GM04503 (cell line): ENCODE results near the gene LIMS3.
"Not testable (repeated sequence)": the region's sequence is repeated elsewhere in the genome, so short reads cannot be mapped to it uniquely, and the experiment has no call there.

ENCODE experiments used
- DNase-seq: peaks from one replicate; pipeline ENCODE4 v3.0.0-alpha.2; 2012; ENCODE audit warnings: low read depth

LIMS3 gene

GRCh38 chr2:109924481-109924880, 26.0 kb downstream of the LIMS3 start:
- not testable (repeated sequence) for DNase-seq

DNA sequence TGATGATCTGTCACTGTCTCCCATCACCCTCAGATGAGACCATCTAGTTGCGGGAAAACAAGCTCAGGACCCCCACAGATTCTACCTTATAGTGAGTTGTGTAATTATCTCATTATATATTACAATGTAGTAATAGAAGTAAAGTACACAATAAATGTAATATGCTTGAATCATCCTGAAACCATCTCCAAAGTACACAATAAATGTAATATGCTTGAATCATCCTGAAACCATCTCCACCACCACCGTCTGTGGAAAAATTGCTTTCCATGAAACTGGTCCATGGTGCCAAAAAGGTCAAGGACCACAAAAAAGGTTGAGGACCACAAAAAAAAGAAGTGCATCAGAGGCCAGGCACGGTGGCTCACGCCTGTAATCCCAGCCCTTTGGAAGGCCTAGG, 29.3 kb downstream of the LIMS3 start:
- DNase-seq: not testable (repeated sequence)

DNA sequence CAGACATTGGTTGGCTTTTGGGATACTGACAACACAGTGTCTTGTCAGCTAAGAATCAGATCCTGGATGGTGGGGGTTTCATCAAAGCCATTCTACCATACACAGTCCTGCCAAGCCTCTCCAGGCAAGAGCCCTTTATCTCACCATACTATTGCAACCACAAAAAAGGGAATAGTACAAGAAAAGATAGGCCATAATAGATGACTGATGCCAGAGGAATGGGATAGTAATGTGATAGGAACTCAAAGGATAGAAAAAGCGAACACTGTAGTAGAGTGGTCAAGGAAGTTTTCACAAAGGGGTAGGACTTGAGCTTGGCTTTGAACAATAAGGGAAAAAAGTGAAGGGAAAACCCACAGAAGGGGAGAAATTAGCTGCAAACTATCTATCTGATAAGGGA, 30.7 kb downstream of the LIMS3 start:
- DNase-seq: not testable (repeated sequence)

DNA sequence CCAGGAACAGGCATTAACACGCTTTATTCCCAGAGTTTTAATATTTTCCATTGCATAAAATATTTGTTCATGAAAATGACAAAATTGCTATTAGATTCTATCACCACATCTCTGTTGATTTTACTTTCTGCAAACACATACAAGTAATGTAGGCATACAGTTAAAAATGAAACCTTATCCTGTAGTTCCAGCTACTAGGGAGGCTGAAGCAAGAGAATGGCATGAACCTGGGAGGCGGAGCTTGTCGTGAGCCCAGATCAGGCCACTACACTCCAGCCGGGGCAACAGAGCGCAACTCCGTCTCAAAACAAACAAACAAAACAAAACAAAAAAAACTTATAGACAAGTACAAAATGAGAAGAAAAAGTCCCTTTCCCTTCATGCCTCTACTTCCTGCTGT, 38.0 kb downstream of the LIMS3 start:
- not testable (repeated sequence) for DNase-seq

DNA sequence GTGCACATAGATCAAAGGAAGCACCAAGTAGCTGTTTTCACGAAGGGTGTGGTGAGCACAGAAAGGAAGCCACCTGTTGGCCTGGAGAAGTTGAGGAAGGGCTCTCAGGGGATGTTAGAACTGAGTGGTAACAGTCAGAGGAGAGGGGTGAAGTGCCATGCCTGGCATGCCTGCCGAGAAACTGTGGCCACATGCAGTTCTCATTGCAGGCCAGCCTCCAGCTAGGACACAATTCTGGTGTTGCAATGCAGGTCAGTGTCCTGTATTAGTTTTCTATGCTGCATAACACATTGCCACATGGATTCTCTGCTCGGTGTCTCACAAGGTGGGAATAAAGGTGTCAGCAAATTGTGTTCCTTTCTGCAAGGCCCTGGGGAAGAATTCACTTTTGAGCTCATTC, 46.9 kb downstream of the LIMS3 start:
- not testable (repeated sequence) for DNase-seq

DNA sequence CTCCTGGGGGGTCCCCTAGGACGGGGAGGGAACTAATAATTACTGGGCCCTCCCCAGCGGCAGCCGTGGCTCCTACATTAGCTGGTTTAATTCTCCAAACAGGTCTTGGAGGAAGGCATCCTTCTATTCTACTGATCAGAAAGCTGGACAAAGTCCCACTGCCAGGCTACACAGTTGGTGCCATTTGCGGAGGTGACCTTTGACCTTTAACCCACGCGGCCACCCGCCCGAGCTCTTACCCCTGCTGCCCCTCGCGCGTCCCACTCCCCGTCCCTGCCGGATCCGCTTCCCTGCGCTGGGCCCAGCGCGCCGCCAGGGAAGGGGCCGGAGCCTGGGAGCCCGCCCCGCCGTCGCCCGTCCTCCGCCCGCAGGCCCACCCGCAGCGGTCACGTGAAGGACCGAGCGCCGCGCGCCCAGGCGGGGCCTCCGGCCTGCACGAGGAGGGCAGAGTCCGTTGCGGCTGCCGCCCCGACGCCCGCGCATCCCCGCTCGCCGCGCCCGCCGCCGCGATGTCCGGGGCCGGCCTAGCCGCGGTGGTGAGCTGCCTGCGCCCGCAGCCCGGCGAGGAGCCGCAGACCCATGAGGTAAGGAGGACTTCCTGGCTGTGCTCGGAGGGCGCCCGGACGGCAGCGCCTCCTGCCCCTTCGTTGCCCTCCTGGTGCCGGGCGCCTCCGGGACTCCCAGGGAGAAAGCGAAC, 48.9 kb downstream of the LIMS3 start:
- DNase-seq: not testable (repeated sequence)

DNA sequence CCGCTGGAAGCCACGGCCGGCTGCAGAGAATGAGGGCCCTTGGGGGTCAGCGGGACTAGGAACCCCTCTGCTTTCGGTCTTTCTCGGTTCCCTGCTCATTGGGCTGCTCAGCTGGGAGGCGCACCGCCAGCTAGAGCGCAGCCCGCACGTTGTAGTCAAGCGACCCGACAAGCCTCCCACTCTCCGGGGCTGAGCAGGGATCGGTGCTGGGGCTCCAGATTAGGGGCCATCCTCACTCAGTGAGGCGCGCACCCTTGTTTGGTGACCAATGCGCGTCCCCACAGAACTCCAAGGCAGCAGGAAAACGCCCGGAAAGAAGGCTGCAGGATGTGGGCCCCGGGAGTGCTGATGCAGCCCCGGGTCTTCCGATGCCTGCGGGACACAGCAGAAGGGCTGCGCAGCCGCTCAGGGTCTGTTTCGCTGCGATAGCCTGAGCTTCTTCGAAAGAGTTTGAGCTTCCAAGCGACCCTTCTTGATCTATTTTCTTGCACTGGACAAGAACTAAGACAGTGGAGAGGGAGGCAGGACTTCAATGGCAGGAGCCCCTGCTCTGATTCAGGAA, 49.6 kb downstream of the LIMS3 start:
- DNase-seq: not testable (repeated sequence)

DNA sequence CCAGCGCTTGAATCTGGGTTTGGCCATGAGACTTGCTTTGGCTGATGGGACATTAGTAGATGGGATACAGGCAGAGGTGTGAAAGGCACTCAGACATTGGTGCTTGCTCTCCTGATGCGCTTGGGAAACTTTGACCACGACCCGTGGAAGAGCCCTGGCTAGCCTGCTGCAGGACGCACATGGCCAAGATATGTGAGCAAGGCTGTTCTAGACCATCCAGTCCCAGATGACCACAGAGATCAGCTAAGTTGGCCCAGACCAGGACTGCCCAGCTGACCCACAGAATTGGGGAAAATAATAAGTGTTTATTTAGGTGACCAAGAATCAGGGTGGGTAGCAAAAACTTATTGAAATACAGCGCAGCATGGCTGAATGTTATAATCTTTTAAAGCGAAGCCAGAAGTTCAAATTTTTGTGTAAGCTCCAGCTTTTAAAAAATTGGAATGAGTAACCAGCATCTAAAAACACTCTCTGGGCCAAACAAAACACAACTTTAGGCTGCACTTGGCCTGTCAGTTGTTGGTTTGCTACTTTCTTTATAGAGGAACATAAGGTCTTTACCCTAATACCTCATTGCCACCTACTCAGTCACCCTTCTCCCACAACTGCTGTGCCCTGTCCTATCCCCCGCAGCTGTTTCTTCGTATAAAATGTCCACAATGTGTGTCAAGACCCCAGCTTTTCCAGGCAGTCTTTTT, 51.8 kb downstream of the LIMS3 start:
- DNase-seq: not testable (repeated sequence)

- not testable (repeated sequence) for DNase-seq
Observed at GRCh38 chr2:109963942-109964341, 65.5 kb downstream of the LIMS3 start.

DNA sequence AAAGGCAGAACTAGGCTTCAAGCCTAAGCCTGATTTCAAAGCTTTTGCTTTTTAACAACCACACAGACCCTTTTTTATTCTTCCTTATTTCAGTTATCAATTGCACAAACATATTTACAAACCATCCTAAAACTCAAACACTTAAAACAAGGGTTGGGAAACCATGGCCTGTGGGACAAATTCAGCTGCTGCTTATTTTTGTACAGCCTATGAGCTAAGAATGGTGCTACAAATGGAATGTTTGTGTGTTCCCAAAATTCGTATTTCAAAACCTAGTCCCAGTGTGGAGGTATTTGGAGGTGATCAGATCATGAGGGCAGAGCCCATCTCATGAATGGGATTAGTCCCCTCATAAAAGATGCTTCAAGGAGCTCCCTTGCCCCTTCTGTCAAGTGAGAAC, 67.0 kb downstream of the LIMS3 start:
- not testable (repeated sequence) for DNase-seq

GRCh38 chr2:109966107-109966736, 67.7 kb downstream of the LIMS3 start:
- not testable (repeated sequence) for DNase-seq

GRCh38 chr2:109966858-109967257, 68.4 kb downstream of the LIMS3 start:
- DNase-seq: not testable (repeated sequence)

DNA sequence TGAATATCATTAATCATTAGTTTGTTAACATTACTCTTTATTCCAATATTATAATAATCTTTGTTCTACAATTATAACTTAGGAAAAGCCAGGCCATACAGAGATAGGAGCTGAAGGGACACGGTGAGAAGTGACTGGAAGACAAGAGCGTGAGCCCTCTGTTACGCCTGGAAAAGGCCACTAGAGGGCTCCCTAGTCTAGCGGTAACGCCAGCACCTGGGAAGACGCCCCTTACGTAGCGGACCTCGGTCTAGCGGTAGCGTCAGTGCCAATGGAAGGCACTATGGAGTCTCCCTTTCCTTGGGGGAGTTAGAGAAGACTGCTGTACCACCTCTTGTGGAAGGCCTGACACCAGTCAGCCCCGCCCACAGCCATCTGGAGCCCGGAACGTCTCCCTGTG, 71.4 kb downstream of the LIMS3 start:
- DNase-seq: not testable (repeated sequence)

GRCh38 chr2:109971710-109972109, 73.2 kb downstream of the LIMS3 start:
- DNase-seq: not testable (repeated sequence)
